Measurements from ENCODE around the gene RFX4. TPM values are rescaled to one million over a fixed set of nuclear protein-coding genes. Genes with fewer than 3 reads are reported as not detected.

Gene RFX4
- total RNA-seq, 4 donors from 2014 or later: not detected

DNA sequence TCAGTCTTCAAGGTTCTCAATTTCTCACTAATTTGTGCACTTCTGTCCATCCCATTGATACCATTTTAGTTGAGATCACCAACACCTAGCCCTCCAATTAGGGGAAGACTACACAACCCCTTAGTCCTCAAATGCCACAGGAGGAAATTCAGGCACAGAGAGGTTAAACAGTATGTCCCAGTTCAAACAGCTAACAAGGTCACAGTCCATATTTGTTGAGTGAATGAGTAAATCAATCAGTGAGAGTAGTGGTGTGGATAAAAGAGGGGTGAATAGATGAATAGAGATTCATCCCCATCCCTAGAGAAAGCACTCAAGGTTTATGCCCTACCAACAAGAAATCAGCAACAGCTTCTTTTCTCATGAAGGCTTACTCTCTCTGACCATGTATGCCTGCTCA, 97.5 kb downstream of the RFX4 start:
- no peak overlapping the region for H3K4me3 ChIP-seq (ENCODE audit: low read depth, poor library complexity, severe bottlenecking)
- no peak for DNase-seq (ENCODE audit: low spot score in 2 of 2)
- intact Hi-C loops (cut with DNase I; ENCODE audit: low total_unique reads): no loop called here
- TF ChIP-seq, protein P1, sequence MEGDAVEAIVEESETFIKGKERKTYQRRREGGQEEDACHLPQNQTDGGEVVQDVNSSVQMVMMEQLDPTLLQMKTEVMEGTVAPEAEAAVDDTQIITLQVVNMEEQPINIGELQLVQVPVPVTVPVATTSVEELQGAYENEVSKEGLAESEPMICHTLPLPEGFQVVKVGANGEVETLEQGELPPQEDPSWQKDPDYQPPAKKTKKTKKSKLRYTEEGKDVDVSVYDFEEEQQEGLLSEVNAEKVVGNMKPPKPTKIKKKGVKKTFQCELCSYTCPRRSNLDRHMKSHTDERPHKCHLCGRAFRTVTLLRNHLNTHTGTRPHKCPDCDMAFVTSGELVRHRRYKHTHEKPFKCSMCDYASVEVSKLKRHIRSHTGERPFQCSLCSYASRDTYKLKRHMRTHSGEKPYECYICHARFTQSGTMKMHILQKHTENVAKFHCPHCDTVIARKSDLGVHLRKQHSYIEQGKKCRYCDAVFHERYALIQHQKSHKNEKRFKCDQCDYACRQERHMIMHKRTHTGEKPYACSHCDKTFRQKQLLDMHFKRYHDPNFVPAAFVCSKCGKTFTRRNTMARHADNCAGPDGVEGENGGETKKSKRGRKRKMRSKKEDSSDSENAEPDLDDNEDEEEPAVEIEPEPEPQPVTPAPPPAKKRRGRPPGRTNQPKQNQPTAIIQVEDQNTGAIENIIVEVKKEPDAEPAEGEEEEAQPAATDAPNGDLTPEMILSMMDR (IDR thresholded peaks at IDR 0.05): no peak
- no peak for TF ChIP-seq POLR2A (IDR thresholded peaks at IDR 0.05)

DNA sequence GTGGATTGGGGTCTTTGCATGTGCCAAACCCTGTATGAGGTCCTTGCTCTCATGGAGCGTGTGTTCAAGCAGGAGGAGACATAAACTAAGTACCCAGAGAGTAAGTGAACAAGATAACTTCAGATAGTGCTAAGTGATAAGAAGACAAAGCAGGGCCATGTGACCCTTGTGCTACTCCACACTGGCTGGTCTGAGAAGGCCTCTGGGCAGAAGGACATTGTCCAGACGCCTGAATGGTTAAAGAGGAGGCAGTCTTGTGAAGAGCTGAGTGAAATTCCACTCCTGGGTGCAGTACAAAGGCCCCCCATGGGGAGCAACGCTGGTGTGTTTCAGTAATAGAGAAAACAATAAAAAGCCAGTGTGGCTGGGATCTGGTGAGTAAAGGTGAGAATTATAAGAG, 98.4 kb downstream of the RFX4 start:
- no peak for DNase-seq (ENCODE audit: low spot score in 2 of 2)
- 59 to 66% methylated on average over 3 of the region's 3 CpGs for WGBS, 2 donors
- H3K4me3 ChIP-seq (ENCODE audit: low read depth, poor library complexity, severe bottlenecking): no peak overlapping the region
- TF ChIP-seq, protein P1 (IDR thresholded peaks at IDR 0.05): no peak
- intact Hi-C loops (cut with DNase I; ENCODE audit: low total_unique reads): no loop called here

DNA sequence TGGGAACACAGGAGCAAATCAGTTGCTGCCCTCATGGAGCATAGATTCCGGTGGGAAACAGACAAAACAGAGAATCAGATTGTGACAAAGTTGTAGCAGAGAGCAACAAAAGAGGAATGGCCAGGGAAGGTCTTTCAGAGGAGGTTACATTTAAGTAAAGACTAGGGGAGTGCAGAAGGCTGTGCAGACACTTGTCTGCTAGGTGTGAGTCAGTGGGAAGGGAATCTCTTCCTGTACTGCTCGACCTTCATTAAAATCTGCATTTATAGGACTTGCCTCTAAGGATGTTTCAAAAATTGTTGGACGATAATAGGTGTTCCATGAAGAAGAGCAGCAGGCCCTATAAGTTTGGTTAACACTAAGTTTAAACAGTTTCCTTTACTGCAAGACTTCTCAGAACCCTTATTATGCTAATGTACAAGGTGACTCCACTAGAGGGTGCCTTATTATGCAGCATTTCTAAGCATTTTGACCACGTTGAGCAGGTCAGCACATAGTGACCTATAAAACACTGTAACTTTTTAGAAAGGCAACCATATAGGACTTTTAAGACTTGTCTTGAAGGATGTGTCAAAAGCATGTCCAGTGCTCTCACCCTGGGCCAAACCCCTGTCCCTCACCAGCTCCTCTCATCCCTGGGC, 99.9 kb downstream of the RFX4 start:
- 64 to 70% methylated on average over 4 of the region's 4 CpGs for WGBS, 2 donors
- TF ChIP-seq, protein P1 (IDR thresholded peaks at IDR 0.05): no peak
- TF ChIP-seq POLR2A (IDR thresholded peaks at IDR 0.05): no peak
- DNase-seq (ENCODE audit: low spot score in 2 of 2): peak in 1 of 2 donors; percentile 3
- intact Hi-C loops (cut with DNase I; ENCODE audit: low total_unique reads): no loop called here
- no peak overlapping the region for H3K4me3 ChIP-seq (ENCODE audit: low read depth, poor library complexity, severe bottlenecking)

DNA sequence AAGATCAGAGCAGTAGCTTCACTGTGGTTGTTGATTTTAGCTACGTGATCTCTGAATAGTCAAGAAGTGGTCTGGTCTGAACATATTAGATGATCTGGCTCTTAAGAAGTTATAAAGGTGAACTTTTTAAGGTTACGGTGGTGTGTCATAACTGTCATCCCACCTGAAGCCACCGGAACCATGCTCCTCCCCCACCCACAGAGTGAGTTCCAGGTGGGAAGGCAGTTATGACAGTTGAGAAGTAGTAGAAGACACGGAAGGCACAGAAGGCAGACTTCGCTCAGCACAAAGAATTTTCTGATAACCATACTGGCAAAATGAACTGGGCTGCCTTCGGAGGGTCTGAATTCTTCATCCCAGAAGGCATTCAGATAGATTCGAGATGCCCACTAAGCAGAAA, 101.7 kb downstream of the RFX4 start:
- H3K4me3 ChIP-seq (ENCODE audit: low read depth, poor library complexity, severe bottlenecking): no peak overlapping the region
- WGBS, 2 donors: 87 to 93% methylated on average over 7 of the region's 7 CpGs
- TF ChIP-seq POLR2A (IDR thresholded peaks at IDR 0.05): no peak
- TF ChIP-seq, protein P1 (IDR thresholded peaks at IDR 0.05): no peak
- peak in 1 of 2 donors; percentile 17 for DNase-seq (ENCODE audit: low spot score in 2 of 2)
- intact Hi-C loops (cut with DNase I; ENCODE audit: low total_unique reads): no loop called here

DNA sequence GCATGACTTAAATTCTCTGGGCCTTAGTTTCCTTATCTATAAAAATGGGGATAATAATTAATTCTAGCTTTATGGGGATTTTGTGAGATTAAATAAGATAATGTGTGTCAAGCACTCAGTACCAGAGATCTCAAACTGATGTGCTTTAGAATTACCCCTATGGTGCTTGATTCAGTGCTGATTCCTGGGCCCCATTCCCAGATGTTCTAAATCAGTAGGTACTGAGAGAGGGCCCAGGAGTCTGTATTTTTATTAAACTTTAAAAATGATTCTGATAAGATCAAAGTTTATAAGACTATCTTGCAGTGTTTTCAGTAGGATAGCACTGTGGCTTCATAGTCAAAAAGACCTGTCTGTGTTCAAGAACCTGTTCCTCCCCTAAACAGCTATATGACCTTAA, 102.6 kb downstream of the RFX4 start:
- intact Hi-C loops (cut with DNase I; ENCODE audit: low total_unique reads): no loop called here
- H3K4me3 ChIP-seq (ENCODE audit: low read depth, poor library complexity, severe bottlenecking): no peak overlapping the region
- TF ChIP-seq POLR2A (IDR thresholded peaks at IDR 0.05): no peak
- TF ChIP-seq, protein P1 (IDR thresholded peaks at IDR 0.05): no peak
- DNase-seq (ENCODE audit: low spot score in 2 of 2): no peak

DNA sequence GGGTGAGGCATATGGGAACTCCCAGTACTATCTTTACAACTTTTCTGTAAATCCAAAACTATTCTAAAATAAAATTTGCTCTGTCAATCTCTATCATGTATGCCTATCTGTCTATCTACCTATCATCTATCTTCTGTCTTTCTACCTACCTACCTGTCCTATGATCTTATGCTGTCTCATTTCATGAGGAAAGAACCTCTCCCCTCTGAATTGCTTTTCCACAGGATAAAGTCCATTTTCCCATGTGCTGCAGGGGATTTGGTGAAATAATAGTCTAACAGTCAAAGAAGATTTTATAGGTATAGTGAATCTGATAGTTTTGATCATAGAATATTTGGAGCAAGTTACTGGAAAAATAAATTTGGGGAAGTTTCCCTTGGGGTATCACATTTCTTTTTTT, 104.9 kb downstream of the RFX4 start:
- no peak overlapping the region for H3K4me3 ChIP-seq (ENCODE audit: low read depth, poor library complexity, severe bottlenecking)
- intact Hi-C loops (cut with DNase I; ENCODE audit: low total_unique reads): no loop called here
- no peak for TF ChIP-seq POLR2A (IDR thresholded peaks at IDR 0.05)
- TF ChIP-seq, protein P1 (IDR thresholded peaks at IDR 0.05): no peak
- no peak for DNase-seq (ENCODE audit: low spot score in 2 of 2)

Measured in lower leg skin (tissue), 4 donors.